ENCODE measurements around the gene CDC14A. TPM values are rescaled to one million over a fixed set of nuclear protein-coding genes. Genes with fewer than 3 reads are reported as not detected.

CDC14A gene
- total and polyA plus RNA-seq, 4 donors: 6.1 to 18.9 (median 10.1) TPM

DNA sequence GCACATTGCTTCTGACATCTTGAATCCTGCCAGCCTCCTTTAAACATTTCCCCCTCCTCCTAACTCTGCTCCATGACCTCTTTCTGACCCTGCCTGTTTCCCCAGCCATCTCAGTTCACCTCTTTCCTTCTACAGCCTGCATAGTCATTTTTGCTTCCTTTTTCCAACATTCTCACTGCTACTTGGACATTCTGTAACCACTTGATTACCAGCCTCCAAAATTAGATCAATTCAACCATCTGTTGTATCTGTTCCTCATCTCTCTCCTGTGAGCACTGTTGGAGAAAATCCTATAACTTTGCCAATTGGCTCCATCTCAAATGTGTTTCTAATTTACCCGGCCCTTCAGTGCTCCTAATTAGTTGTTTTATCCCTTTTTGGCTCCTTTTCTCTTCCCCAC, 158.1 kb downstream of the CDC14A start:
- 36% methylated on average over 1 of the region's 1 CpG for WGBS (ENCODE audit: insufficient coverage)
- no peak overlapping the region for H3K4me3 ChIP-seq (ENCODE audit: low read depth, low read length)
- DNase-seq (ENCODE audit: low read depth in 4 of 6, low spot score in 6 of 6): peak in 4 of 6 donors; percentile 3 to 84 (median 43)
- no peaks in the 10 kb centered on the region for H3K27me3 ChIP-seq (ENCODE audit: control insufficient read depth, insufficient read depth, low read length)
- H3K27ac ChIP-seq (ENCODE audit: low read depth, low read length): no peak overlapping the region
- H3K36me3 ChIP-seq (ENCODE audit: control insufficient read depth, insufficient read depth, low read length): no peaks in the 10 kb centered on the region
- no peaks in the 10 kb centered on the region for H3K4me1 ChIP-seq (ENCODE audit: control insufficient read depth, insufficient read depth, low read length)
- no peaks in the 10 kb centered on the region for H3K9me3 ChIP-seq (ENCODE audit: control insufficient read depth, insufficient read depth, low read length)

DNA sequence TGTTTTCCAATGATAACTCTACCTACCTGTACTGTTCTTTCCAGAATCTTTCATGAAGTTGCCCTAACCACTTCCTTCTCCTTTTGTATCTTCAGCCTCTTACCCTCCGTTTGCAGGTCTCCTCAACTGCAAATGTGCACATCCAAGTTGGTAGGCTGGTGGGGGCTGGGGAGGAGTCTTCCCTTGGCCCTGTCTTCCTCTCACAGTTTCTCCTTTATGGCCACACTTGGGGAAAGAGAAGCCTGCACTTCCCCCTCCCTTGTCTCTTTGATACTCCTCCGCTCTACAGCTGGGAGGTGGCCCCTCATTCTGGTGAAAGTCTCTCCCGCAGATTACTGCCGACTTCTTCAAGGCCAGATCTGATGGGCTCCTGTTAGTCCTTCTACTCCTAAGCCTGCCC, 158.8 kb downstream of the CDC14A start:
- Histone ChIP-seq H3K9me3 (ENCODE audit: control insufficient read depth, insufficient read depth, low read length) (no peaks in the 10 kb centered on the region), H3K27me3 (ENCODE audit: control insufficient read depth, insufficient read depth, low read length) (no peaks in the 10 kb centered on the region), H3K36me3 (ENCODE audit: control insufficient read depth, insufficient read depth, low read length) (no peaks in the 10 kb centered on the region), H3K27ac (ENCODE audit: low read depth, low read length) (no peak overlapping the region), H3K4me3 (ENCODE audit: low read depth, low read length) (no peak overlapping the region), H3K4me1 (ENCODE audit: control insufficient read depth, insufficient read depth, low read length) (no peaks in the 10 kb centered on the region)
- WGBS (ENCODE audit: insufficient coverage): 90% methylated on average over 3 of the region's 4 CpGs
- DNase-seq (ENCODE audit: low read depth in 4 of 6, low spot score in 6 of 6): no peak

DNA sequence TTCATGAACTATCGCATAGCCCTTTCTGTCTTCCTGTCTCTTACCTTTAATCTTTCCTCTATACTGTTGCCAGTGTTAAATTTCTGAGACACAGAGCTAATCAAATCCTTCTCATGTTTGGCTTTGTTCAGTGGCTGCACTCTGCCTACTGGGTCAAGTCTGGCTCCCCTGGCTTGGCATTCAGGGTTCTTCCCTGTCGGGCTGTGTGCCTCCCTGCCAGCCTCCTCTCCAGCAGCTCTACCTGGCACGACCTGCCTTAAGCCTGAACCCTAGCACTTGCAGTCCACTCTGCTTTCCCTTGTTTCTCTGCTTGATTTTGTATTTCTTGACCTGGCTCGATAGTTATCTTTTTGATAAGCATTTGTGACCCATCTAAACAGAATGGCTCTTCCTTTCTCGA, 159.5 kb downstream of the CDC14A start:
- H3K4me3 ChIP-seq (ENCODE audit: low read depth, low read length): no peak overlapping the region
- no peaks in the 10 kb centered on the region for H3K4me1 ChIP-seq (ENCODE audit: control insufficient read depth, insufficient read depth, low read length)
- no peaks in the 10 kb centered on the region for H3K27me3 ChIP-seq (ENCODE audit: control insufficient read depth, insufficient read depth, low read length)
- no peaks in the 10 kb centered on the region for H3K9me3 ChIP-seq (ENCODE audit: control insufficient read depth, insufficient read depth, low read length)
- no peaks in the 10 kb centered on the region for H3K36me3 ChIP-seq (ENCODE audit: control insufficient read depth, insufficient read depth, low read length)
- no peak overlapping the region for H3K27ac ChIP-seq (ENCODE audit: low read depth, low read length)
- DNase-seq (ENCODE audit: low read depth in 4 of 6, low spot score in 6 of 6): no peak
- 94% methylated on average over 4 of the region's 5 CpGs for WGBS (ENCODE audit: insufficient coverage)

DNA sequence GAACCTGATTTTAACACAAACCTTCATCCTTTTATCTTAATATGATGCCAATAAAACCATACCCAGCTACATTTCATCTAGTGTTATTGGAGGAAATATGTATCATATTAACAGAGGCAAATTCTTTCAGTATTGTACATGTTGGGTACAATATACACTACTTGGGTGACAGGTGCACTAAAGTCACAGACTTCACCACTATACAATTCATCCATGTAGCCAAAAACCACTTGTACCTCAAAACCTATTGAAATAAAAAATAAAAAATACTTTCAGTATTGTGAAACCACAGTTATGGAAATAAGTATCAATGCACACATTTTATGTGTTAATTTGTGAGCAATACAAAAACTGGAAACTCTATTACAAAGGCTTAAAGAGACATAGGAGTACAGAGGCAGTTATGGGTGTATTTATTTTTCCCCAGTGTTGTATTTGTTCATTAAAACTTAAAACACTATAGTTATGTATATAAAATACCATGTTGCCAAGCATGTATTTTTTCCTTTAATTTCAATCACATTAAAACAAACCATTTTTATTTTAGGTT, 160.6 kb downstream of the CDC14A start:
- Histone ChIP-seq H3K27ac (ENCODE audit: low read depth, low read length) (no peak overlapping the region), H3K36me3 (ENCODE audit: control insufficient read depth, insufficient read depth, low read length) (no peaks in the 10 kb centered on the region), H3K4me1 (ENCODE audit: control insufficient read depth, insufficient read depth, low read length) (no peaks in the 10 kb centered on the region), H3K4me3 (ENCODE audit: low read depth, low read length) (no peak overlapping the region), H3K9me3 (ENCODE audit: control insufficient read depth, insufficient read depth, low read length) (no peaks in the 10 kb centered on the region), H3K27me3 (ENCODE audit: control insufficient read depth, insufficient read depth, low read length) (no peaks in the 10 kb centered on the region)
- no peak for DNase-seq (ENCODE audit: low read depth in 4 of 6, low spot score in 6 of 6)

DNA sequence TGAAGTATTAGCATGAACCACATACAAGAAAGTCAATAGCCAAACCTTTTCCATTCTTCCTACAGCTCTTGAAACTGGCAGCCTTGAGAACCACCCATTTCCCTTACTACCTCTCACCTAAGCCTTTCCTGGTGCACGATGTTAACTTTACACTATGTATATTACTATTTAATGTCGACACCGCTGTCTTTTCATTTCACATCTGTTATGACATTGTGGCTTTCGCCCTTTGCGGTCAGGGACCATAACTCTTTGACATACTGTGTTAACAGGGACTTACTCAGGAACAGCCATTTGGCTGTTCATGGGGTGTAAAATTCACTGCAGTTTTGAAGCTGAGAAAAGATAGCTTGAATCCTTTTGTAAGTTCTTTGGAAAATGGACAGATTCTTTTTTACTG, 164.6 kb downstream of the CDC14A start:
- H3K4me1 ChIP-seq (ENCODE audit: control insufficient read depth, insufficient read depth, low read length): no peaks in the 10 kb centered on the region
- H3K4me3 ChIP-seq (ENCODE audit: low read depth, low read length): no peak overlapping the region
- H3K27me3 ChIP-seq (ENCODE audit: control insufficient read depth, insufficient read depth, low read length): no peaks in the 10 kb centered on the region
- DNase-seq (ENCODE audit: low read depth in 4 of 6, low spot score in 6 of 6): no peak
- WGBS (ENCODE audit: insufficient coverage): 67% methylated on average over 1 of the region's 5 CpGs
- no peaks in the 10 kb centered on the region for H3K36me3 ChIP-seq (ENCODE audit: control insufficient read depth, insufficient read depth, low read length)
- no peaks in the 10 kb centered on the region for H3K9me3 ChIP-seq (ENCODE audit: control insufficient read depth, insufficient read depth, low read length)
- no peak overlapping the region for H3K27ac ChIP-seq (ENCODE audit: low read depth, low read length)

DNA sequence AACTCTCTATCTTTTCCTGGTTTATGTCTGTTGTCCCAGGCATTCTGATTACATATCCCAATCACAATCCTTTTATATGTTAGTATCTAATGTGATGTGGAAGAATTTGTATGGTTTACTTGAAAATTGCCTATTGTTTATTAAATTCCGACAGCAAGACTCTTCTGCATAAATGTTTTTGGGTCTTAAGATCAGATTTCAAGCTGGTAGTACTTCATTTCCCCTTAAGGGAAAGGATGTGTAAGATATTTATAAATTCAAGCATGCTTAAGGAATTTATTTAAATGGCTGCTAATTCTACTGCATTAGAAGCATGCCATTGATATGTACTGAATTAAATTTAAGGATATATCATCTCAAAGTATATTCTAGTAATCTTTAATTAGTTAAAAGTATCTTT, 165.2 kb downstream of the CDC14A start:
- no peaks in the 10 kb centered on the region for H3K36me3 ChIP-seq (ENCODE audit: control insufficient read depth, insufficient read depth, low read length)
- H3K9me3 ChIP-seq (ENCODE audit: control insufficient read depth, insufficient read depth, low read length): no peaks in the 10 kb centered on the region
- no peaks in the 10 kb centered on the region for H3K4me1 ChIP-seq (ENCODE audit: control insufficient read depth, insufficient read depth, low read length)
- H3K27ac ChIP-seq (ENCODE audit: low read depth, low read length): no peak overlapping the region
- H3K27me3 ChIP-seq (ENCODE audit: control insufficient read depth, insufficient read depth, low read length): no peaks in the 10 kb centered on the region
- WGBS (ENCODE audit: insufficient coverage): no CpG with 5 or more reads among the region's 1 CpG
- DNase-seq (ENCODE audit: low read depth in 4 of 6, low spot score in 6 of 6): no peak
- no peak overlapping the region for H3K4me3 ChIP-seq (ENCODE audit: low read depth, low read length)

DNA sequence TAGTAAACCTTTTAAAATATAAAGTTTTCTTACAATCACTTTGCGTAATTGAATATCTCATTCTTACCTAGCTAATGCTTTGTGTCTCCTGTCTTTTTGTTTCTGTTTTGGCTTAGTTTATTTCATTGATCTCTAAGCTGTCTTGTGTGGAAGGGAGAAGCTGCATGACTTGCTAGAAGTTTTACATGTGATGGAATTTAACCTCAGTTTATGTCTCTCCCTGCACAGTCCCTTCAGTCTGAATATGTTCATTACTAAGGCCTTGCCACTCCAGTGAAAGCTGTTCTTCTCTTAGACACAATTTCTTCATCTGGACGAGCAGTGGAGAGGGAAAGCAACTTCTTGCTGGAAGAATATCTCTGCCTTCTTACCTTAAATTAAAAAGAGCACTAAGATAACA, 165.7 kb downstream of the CDC14A start:
- Histone ChIP-seq H3K36me3 (ENCODE audit: control insufficient read depth, insufficient read depth, low read length) (no peaks in the 10 kb centered on the region), H3K27me3 (ENCODE audit: control insufficient read depth, insufficient read depth, low read length) (no peaks in the 10 kb centered on the region), H3K4me3 (ENCODE audit: low read depth, low read length) (no peak overlapping the region), H3K4me1 (ENCODE audit: control insufficient read depth, insufficient read depth, low read length) (no peaks in the 10 kb centered on the region), H3K27ac (ENCODE audit: low read depth, low read length) (no peak overlapping the region), H3K9me3 (ENCODE audit: control insufficient read depth, insufficient read depth, low read length) (no peaks in the 10 kb centered on the region)
- no CpG with 5 or more reads among the region's 2 CpGs for WGBS (ENCODE audit: insufficient coverage)
- DNase-seq (ENCODE audit: low read depth in 4 of 6, low spot score in 6 of 6): no peak

DNA sequence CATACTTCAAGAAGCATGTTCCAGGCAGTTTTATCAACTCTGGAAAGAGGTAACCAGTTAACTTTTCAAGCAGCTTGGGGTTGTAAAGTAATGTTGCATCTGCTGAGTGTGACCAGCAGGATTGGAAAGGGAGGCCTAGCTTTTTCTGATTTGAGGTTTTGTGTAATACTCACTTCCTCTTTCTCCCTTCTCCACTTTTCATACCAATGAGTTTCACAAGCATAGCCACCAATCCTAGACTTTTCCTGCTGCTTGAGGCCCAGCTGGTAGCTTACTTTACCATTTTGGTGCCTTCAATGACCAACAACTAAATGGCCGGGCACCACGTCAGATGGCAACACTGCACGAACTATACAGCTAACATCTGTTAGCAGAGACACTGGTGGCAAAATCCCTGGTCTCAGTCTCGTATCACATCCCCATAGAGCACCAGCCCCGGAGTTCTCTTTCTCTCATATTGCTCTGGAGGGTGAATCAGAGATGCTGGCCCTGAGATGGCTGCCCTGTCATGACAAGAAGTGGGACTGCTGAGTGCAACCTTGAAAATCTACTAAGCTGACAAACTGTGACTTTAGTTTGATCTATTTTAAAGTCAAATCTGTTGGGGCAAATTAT, 170.8 kb downstream of the CDC14A start:
- no peak for DNase-seq (ENCODE audit: low read depth in 4 of 6, low spot score in 6 of 6)
- Histone ChIP-seq H3K27ac (ENCODE audit: low read depth, low read length) (no peak overlapping the region), H3K36me3 (ENCODE audit: control insufficient read depth, insufficient read depth, low read length) (no peaks in the 10 kb centered on the region), H3K4me3 (ENCODE audit: low read depth, low read length) (no peak overlapping the region), H3K9me3 (ENCODE audit: control insufficient read depth, insufficient read depth, low read length) (no peaks in the 10 kb centered on the region), H3K27me3 (ENCODE audit: control insufficient read depth, insufficient read depth, low read length) (no peaks in the 10 kb centered on the region), H3K4me1 (ENCODE audit: control insufficient read depth, insufficient read depth, low read length) (no peaks in the 10 kb centered on the region)
- 90% methylated on average over 3 of the region's 5 CpGs for WGBS (ENCODE audit: insufficient coverage)

DNA sequence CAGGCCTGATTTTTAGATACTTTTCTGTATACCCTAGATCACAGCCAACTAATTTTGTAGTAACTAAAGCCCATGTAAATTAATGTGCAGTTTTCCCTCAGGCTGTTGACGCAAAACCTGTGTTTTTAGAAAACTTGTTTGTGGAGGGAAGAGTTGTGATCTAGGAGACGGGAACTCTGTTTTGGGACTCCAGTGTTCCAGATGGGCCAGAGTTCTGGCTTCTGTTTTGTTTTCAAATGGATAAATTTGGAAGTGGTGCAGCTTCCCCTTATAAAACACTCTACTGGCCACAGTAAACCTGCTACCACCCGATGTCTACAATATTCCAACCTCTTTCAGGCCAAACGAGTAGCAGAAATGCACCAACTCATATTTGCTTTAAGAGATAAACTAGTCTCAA, 172.0 kb downstream of the CDC14A start:
- peak in 1 of 6 donors; percentile 20 for DNase-seq (ENCODE audit: low read depth in 4 of 6, low spot score in 6 of 6)

DNA sequence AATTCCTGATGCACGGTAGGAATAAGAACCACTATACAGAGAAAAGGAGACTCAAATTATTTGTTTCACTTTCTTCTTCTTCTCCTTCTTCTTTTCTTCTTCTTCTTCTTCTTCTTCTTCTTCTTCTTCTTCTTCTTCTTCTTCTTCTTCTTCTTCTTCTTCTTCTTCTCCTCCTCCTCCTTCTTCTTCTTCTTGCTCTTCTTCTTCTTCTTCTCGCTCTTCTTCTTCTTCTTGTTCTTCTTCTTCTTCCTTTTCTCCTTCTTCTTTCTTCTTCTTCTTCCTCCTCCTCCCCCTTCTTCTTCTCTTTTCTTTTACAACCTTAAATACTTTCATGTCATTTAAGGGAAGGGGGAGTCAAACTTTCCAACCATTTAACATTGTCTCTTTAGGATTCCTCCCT, 174.6 kb downstream of the CDC14A start:
- Histone ChIP-seq H3K9me3 (ENCODE audit: control insufficient read depth, insufficient read depth, low read length) (no peaks in the 10 kb centered on the region), H3K36me3 (ENCODE audit: control insufficient read depth, insufficient read depth, low read length) (no peaks in the 10 kb centered on the region)
- WGBS (ENCODE audit: insufficient coverage): 100% methylated on average over 2 of the region's 2 CpGs

More for the DNA sequence above, 172.0 kb downstream of the CDC14A start:
- H3K4me1 ChIP-seq (ENCODE audit: control insufficient read depth, insufficient read depth, low read length): no peaks in the 10 kb centered on the region
- WGBS (ENCODE audit: insufficient coverage): no CpG with 5 or more reads among the region's 4 CpGs
- H3K4me3 ChIP-seq (ENCODE audit: low read depth, low read length): no peak overlapping the region
- H3K9me3 ChIP-seq (ENCODE audit: control insufficient read depth, insufficient read depth, low read length): no peaks in the 10 kb centered on the region
- no peak overlapping the region for H3K27ac ChIP-seq (ENCODE audit: low read depth, low read length)
- H3K27me3 ChIP-seq (ENCODE audit: control insufficient read depth, insufficient read depth, low read length): no peaks in the 10 kb centered on the region
- H3K36me3 ChIP-seq (ENCODE audit: control insufficient read depth, insufficient read depth, low read length): no peaks in the 10 kb centered on the region

More for the DNA sequence above, 174.6 kb downstream of the CDC14A start:
- H3K27ac ChIP-seq (ENCODE audit: low read depth, low read length): no peak overlapping the region
- H3K4me3 ChIP-seq (ENCODE audit: low read depth, low read length): no peak overlapping the region
- no peaks in the 10 kb centered on the region for H3K27me3 ChIP-seq (ENCODE audit: control insufficient read depth, insufficient read depth, low read length)
- H3K4me1 ChIP-seq (ENCODE audit: control insufficient read depth, insufficient read depth, low read length): no peaks in the 10 kb centered on the region
- DNase-seq (ENCODE audit: low read depth in 4 of 6, low spot score in 6 of 6): no peak

All from spinal cord (tissue), 10 donors.